Measurements from ENCODE around the gene CTNNA3. TPM values are rescaled to one million over a fixed set of nuclear protein-coding genes. Genes with fewer than 3 reads are reported as not detected.
A peak's percentile ranks its signal among the peaks of the same experiment; 100 is the strongest.

CTNNA3 gene
- total and polyA plus RNA-seq, 2 donors (not counting 3 experiments of a cell fraction or from before 2014, with no cell fraction given) = not detected

DNA sequence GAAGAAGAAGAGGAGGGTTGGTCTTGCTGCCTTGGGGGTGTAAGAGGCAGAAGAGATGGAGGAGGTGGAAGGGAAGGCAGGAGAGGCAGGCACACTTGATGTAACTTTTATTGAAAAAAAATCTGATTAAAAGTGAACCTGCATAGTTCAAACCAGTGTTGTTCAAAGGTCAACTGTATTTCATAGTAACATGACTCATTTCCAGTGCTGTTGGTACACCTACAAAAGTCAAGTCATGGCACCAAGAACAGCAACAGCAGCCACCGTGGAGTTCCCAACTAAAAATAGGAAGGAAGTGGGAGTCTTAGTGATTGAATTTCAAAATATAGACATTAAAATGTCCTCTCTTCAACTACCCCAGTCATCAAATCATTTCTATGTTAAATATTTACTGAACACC lies 88.5 kb downstream of the CTNNA3 start:
- no peaks in the 10 kb centered on the region for H3K36me3 ChIP-seq (ENCODE audit: control insufficient read depth in 2 of 2, extremely low read depth in 1 of 2, insufficient read depth in 2 of 2, low read length in 2 of 2)
- H3K4me2 ChIP-seq (ENCODE audit: insufficient read depth, low read length) = peak overlapping the region; percentile 24
- H4K20me1 ChIP-seq (replicated peaks; ENCODE audit: control insufficient read depth, extremely low read depth, insufficient read depth, low read length) = no peaks in the 10 kb centered on the region
- H3K27ac ChIP-seq (ENCODE audit: insufficient read depth, low read depth, low read length) = peak overlapping the region; percentile 29
- no peak overlapping the region for H2AFZ ChIP-seq (ENCODE audit: low read depth, low read length)
- no peaks in the 10 kb centered on the region for H3K79me2 ChIP-seq (ENCODE audit: control insufficient read depth, insufficient read depth, low read length)
- no peak overlapping the region for H3K4me3 ChIP-seq (replicated peaks in 1 of 3; ENCODE audit: insufficient read depth in 1 of 3, low read depth in 1 of 3, low read length in 3 of 3)
- POLR2A ChIA-PET = no interaction called here
- no peak for TF ChIP-seq EZH2 (IDR thresholded peaks at IDR 0.05; ENCODE audit: borderline replicate concordance, low read depth, low read length, severe bottlenecking)
- peak; percentile 32 for TF ChIP-seq JUN (IDR thresholded peaks at IDR 0.05; ENCODE audit: borderline replicate concordance, insufficient read depth, insufficient read length, low read depth)
- no peak overlapping the region for H3K9ac ChIP-seq (replicated peaks; ENCODE audit: extremely low read depth, insufficient read depth, low read length)
- dilution Hi-C loops (cut with MboI; ENCODE audit: extremely low pct_ligation_motif_present, low sequenced_read_pairs) (no loop called here), intact Hi-C loops (cut with micrococcal nuclease) (loop anchor here (5.0 to 10.0 kb wide), 2 partner anchors 60 to 167 kb away; no protein-coding TSS in a partner anchor)
- H3K9me1 ChIP-seq (replicated peaks; ENCODE audit: control insufficient read depth, extremely low read depth, insufficient read depth, low read length) = no peaks in the 10 kb centered on the region
- CTCF ChIA-PET = interaction anchor here (1.3 to 2.3 kb wide), 3 partner anchors 13 to 172 kb away, joined by 3 to 5 read pairs (median 3); no protein-coding TSS in a partner anchor
- peak; percentile 43 for FAIRE-seq
- DNase-seq (ENCODE audit: low read depth, low spot score) = peak; percentile 47
- no TSS peak for BruUV-seq (replicated peaks)
- H3K9me3 ChIP-seq (replicated peaks; ENCODE audit: control insufficient read depth, insufficient read depth, low read length) = no peaks in the 10 kb centered on the region
- H3K4me1 ChIP-seq (ENCODE audit: control insufficient read depth, extremely low read depth, insufficient read depth, low read length) = peaks cover 23% of the 10 kb centered on the region
- no peaks in the 10 kb centered on the region for H3K27me3 ChIP-seq (ENCODE audit: control insufficient read depth in 2 of 2, insufficient read depth in 2 of 2, low read length in 2 of 2)

DNA sequence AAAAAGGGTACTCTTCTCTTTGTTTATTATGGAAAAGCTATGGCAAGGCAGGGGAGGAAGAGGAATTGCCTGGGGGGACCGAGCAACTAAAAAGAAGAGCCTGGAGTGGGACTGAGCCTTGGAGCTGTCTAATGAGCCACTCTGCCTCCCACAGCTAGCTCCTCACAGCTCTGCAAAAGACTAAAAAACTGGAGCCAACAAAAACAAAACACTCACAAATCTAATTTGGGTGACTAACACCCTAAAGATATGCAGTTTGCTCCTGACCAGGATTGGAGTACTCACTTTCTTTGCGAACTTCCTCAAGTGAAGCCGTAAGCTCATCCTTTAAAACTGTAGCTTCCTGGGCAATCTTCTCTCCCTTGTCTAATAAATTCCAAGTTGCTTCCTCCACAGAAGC lies 89.4 kb downstream of the CTNNA3 start:
- H3K4me3 ChIP-seq (replicated peaks in 1 of 3; ENCODE audit: insufficient read depth in 1 of 3, low read depth in 1 of 3, low read length in 3 of 3) = no peak overlapping the region
- TF ChIP-seq POLR2AphosphoS5 (IDR thresholded peaks at IDR 0.05; ENCODE audit: insufficient read depth, low read depth, low read length) = peak; percentile 20
- no peak for TF ChIP-seq POLR2A (IDR thresholded peaks at IDR 0.05; ENCODE audit: low read depth, low read length)
- no peaks in the 10 kb centered on the region for H4K20me1 ChIP-seq (replicated peaks; ENCODE audit: control insufficient read depth, extremely low read depth, insufficient read depth, low read length)
- H3K79me2 ChIP-seq (ENCODE audit: control insufficient read depth, insufficient read depth, low read length) = no peaks in the 10 kb centered on the region
- H3K9me3 ChIP-seq (replicated peaks; ENCODE audit: control insufficient read depth, insufficient read depth, low read length) = no peaks in the 10 kb centered on the region
- H3K36me3 ChIP-seq (ENCODE audit: control insufficient read depth in 2 of 2, extremely low read depth in 1 of 2, insufficient read depth in 2 of 2, low read length in 2 of 2) = no peaks in the 10 kb centered on the region
- FAIRE-seq = no peak
- CTCF ChIA-PET = interaction anchor here (0.9 to 2.3 kb wide), 5 partner anchors 11 to 173 kb away, joined by 3 to 5 read pairs (median 3); no protein-coding TSS in a partner anchor
- POLR2A ChIA-PET = no interaction called here
- DNase-seq (ENCODE audit: low read depth, low spot score) = peak; percentile 61
- no peak overlapping the region for H3K9ac ChIP-seq (replicated peaks; ENCODE audit: extremely low read depth, insufficient read depth, low read length)
- peak overlapping the region; percentile 52 for H2AFZ ChIP-seq (ENCODE audit: low read depth, low read length)
- BruUV-seq (replicated peaks) = no TSS peak
- no peaks in the 10 kb centered on the region for H3K9me1 ChIP-seq (replicated peaks; ENCODE audit: control insufficient read depth, extremely low read depth, insufficient read depth, low read length)
- H3K4me2 ChIP-seq (ENCODE audit: insufficient read depth, low read length) = peak overlapping the region; percentile 24
- dilution Hi-C loops (cut with MboI; ENCODE audit: extremely low pct_ligation_motif_present, low sequenced_read_pairs) (no loop called here), intact Hi-C loops (cut with micrococcal nuclease) (loop anchor here (5.0 to 10.0 kb wide), 2 partner anchors 61 to 168 kb away; no protein-coding TSS in a partner anchor)
- H3K27ac ChIP-seq (ENCODE audit: insufficient read depth, low read depth, low read length) = peak overlapping the region; percentile 25
- H3K27me3 ChIP-seq (ENCODE audit: control insufficient read depth in 2 of 2, insufficient read depth in 2 of 2, low read length in 2 of 2) = no peaks in the 10 kb centered on the region
- peaks cover 23% of the 10 kb centered on the region for H3K4me1 ChIP-seq (ENCODE audit: control insufficient read depth, extremely low read depth, insufficient read depth, low read length)
